Liver (tissue), 3 donors: ENCODE results near the gene HOXB2.

ENCODE experiments used
- FOXA1 ChIP-seq: IDR thresholded peaks from 2 replicates; pipeline ENCODE4 v1.6.1; 2016; ENCODE audit warnings: antibody characterized with exemption
- HNF4G ChIP-seq: IDR thresholded peaks from 2 replicates; pipeline ENCODE4 v1.6.1; 2016; ENCODE audit warnings: antibody characterized with exemption
- RAD21 ChIP-seq, 2 donors: IDR thresholded peaks; 2 replicates each; pipeline ENCODE4 v1.6.1; 2016; ENCODE audit warnings: antibody characterized with exemption in 2 of 2, mild to moderate bottlenecking in 2 of 2
- SP1 ChIP-seq: IDR thresholded peaks from 2 replicates; pipeline ENCODE4 v1.6.1; 2018; ENCODE audit warnings: antibody characterized with exemption, mild to moderate bottlenecking
- TAF1 ChIP-seq: conservative IDR thresholded peaks from 2 replicates; pipeline ENCODE4 v1.6.1; 2016; ENCODE audit warnings: antibody characterized with exemption, mild to moderate bottlenecking
- YY1 ChIP-seq: IDR thresholded peaks from 2 replicates; pipeline ENCODE4 v1.6.1; 2016; ENCODE audit warnings: antibody characterized with exemption, mild to moderate bottlenecking
- TF ChIP-seq, protein P1 (sequence below): fragments of 150-350 bp; IDR thresholded peaks from 2 replicates; pipeline ENCODE4 v1.5.1; 2017; ENCODE audit warnings: improper control_type of control experiment, low read depth, low read length; ENCODE audit not compliant: missing input control
- TF ChIP-seq, protein P2 (sequence below): IDR thresholded peaks from 2 replicates; pipeline ENCODE4 v1.6.1; 2016; ENCODE audit warnings: antibody characterized with exemption
- donor health status: healthy.
- donor health status: healthy.

DNA sequence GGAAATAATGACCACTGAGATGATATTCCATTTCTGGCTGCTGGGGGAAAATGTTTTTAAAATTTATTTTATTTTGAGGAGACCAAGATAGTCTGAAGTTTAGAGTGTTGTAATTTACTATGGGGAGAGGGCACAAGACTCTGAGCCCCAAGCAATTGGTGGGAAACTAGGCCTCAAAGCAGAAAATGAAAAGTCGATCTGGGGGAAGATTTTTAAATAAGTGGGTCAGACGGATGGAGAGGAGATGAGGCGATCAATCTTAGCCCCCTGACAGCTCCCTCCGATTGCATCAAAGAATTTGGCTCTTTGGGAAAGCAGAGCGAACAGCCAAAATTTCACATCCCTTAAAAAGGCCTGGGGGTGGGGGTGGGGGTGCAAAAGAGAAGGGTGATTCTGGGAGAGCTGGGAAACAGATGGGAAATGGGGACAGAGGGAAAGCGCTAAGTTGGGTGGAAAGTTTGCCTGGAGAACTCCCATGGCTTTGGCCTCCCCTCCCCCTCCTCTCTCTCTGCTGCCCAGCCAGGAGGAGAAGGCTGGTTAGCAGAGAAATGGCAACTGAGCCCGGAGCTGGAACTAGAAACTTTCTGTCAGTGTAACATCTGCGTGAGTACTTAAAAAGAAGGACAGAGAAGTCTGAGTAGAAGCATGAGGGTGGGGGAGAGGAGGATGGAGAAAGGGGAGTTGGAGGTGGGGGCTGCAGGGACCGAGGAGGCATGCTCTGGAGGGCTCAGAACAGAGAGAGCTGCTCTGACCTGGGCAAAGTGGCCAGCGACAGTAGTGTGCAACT, 1.4 kb upstream of the HOXB2 start:
- TF ChIP-seq, protein P1, sequence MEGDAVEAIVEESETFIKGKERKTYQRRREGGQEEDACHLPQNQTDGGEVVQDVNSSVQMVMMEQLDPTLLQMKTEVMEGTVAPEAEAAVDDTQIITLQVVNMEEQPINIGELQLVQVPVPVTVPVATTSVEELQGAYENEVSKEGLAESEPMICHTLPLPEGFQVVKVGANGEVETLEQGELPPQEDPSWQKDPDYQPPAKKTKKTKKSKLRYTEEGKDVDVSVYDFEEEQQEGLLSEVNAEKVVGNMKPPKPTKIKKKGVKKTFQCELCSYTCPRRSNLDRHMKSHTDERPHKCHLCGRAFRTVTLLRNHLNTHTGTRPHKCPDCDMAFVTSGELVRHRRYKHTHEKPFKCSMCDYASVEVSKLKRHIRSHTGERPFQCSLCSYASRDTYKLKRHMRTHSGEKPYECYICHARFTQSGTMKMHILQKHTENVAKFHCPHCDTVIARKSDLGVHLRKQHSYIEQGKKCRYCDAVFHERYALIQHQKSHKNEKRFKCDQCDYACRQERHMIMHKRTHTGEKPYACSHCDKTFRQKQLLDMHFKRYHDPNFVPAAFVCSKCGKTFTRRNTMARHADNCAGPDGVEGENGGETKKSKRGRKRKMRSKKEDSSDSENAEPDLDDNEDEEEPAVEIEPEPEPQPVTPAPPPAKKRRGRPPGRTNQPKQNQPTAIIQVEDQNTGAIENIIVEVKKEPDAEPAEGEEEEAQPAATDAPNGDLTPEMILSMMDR = no peak
- TF ChIP-seq, protein P2, sequence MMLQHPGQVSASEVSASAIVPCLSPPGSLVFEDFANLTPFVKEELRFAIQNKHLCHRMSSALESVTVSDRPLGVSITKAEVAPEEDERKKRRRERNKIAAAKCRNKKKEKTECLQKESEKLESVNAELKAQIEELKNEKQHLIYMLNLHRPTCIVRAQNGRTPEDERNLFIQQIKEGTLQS = no peak
- TF ChIP-seq HNF4G = no peak
- no peak for TF ChIP-seq SP1
- no peak for TF ChIP-seq TAF1
- TF ChIP-seq YY1 = no peak
- no peak for TF ChIP-seq RAD21 (IDR thresholded peaks at IDR 0.05)
- TF ChIP-seq FOXA1 = no peak
